ENCODE measurements around the gene GPR45.

The GPR45 gene

DNA sequence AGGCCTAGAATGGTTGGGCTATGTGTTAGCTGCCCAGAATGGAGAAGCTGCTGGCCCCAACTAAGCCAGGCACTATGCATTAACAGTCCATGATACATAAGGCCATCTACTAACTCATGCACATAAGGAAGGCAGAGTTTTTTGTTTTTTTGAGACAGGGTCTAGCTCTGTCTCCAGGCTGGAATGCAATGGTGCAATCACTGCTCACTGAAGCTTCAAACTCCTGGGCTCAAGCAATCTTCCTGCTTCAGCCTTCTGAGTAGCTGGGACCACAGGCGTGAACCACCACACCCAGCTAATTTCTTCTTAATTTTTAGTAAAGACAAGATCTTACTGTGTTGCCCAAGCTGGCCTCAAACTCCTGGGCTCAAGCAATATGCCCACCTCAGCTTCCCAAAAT lies 37.6 kb downstream of the GPR45 start:
- H3K4me3 ChIP-seq (replicated peaks in 1 of 2; ENCODE audit: low read depth in 2 of 2, low read length in 2 of 2): no peak overlapping the region
- DNase-seq (ENCODE audit: low read depth in 2 of 2): no peak
- TF ChIP-seq, protein P1, sequence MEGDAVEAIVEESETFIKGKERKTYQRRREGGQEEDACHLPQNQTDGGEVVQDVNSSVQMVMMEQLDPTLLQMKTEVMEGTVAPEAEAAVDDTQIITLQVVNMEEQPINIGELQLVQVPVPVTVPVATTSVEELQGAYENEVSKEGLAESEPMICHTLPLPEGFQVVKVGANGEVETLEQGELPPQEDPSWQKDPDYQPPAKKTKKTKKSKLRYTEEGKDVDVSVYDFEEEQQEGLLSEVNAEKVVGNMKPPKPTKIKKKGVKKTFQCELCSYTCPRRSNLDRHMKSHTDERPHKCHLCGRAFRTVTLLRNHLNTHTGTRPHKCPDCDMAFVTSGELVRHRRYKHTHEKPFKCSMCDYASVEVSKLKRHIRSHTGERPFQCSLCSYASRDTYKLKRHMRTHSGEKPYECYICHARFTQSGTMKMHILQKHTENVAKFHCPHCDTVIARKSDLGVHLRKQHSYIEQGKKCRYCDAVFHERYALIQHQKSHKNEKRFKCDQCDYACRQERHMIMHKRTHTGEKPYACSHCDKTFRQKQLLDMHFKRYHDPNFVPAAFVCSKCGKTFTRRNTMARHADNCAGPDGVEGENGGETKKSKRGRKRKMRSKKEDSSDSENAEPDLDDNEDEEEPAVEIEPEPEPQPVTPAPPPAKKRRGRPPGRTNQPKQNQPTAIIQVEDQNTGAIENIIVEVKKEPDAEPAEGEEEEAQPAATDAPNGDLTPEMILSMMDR (IDR thresholded peaks at IDR 0.05; ENCODE audit: low read depth, low read length): no peak

DNA sequence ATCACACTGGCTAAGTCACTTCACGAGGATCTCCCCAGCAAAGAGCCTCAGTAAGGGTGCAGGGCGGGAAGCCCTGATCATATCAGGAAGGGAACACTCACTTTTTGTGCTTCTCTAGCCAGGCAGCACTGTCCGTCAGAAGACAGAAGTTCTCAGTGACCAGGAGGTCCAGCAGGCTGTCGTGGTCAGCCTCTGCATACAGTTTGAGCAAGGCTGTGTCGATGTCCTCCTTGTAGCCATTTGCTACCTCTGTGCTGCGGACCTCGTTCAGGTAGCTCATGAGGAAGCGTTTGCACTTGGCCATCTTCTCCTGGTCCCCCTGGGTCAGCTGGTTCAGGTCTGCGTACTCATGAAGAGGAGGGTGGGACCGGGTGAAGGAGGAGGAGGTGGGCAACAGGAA lies 38.7 kb downstream of the GPR45 start:
- DNase-seq (ENCODE audit: low read depth in 2 of 2): no peak
- TF ChIP-seq, protein P1 (IDR thresholded peaks at IDR 0.05; ENCODE audit: low read depth, low read length): no peak
- no peak overlapping the region for H3K4me3 ChIP-seq (replicated peaks in 1 of 2; ENCODE audit: low read depth in 2 of 2, low read length in 2 of 2)

DNA sequence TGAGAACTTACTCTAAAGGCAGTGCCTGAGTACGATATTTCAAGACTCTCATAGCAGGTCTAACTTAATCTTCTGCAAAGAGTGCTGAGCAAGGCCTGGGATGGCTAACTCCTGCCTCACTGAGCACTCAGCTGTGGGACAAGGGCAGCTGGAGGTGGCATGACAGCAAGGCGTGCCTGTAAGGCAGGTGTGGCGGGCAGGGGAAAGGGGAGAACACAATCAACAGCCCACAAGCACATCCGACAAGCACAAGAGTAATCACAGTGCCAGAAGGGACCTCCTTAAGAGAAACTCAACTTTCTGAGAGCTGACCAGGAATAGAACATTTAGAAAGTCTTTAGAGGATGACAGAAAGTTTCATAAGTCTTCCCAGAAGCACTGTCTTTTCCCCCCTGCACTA lies 42.0 kb downstream of the GPR45 start:
- no peak for DNase-seq (ENCODE audit: low read depth in 2 of 2)
- TF ChIP-seq, protein P1 (IDR thresholded peaks at IDR 0.05; ENCODE audit: low read depth, low read length): no peak
- H3K4me3 ChIP-seq (replicated peaks in 1 of 2; ENCODE audit: low read depth in 2 of 2, low read length in 2 of 2): no peak overlapping the region

DNA sequence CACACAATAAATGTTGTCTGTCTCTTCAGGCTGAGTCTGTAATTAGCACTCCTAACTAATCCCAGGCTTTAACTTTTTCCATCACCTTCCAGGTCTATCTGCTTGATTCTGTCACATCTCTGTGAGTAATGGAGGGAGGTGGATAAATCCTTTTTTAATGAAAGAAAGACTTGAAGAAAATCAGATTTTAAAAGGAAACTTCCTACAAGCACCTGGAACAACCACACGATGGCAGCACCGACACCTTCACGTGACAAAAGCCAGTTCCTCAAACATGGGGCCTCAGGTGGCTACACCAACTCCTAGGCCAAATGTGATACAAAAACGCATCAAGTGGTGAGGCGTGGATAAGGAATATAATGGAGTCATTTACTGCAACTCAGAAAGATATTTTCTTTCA lies 46.1 kb downstream of the GPR45 start:
- TF ChIP-seq, protein P1 (IDR thresholded peaks at IDR 0.05; ENCODE audit: low read depth, low read length): peak; percentile 48
- peak; percentile 48 to 58 for DNase-seq (ENCODE audit: low read depth in 2 of 2)
- no peak overlapping the region for H3K4me3 ChIP-seq (replicated peaks in 1 of 2; ENCODE audit: low read depth in 2 of 2, low read length in 2 of 2)

DNA sequence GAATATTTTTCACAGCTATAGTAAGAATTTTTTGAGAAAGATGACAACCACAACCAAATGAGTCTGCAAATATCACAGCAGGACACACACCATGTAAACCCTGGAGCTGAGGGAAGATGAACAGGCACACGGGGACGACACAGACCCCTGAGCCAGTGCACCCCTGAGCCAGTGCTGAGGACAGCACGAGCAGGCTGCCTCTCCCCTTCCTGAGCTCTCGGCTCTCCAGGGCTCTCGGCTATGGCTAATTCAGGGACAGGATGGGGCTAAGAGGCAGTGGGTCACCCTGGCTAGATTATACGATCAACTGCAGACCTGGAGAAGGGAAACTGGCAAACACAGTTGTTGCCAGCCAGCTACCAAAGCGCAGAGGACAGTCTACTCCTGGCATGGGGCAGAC lies 46.6 kb downstream of the GPR45 start:
- H3K4me3 ChIP-seq (replicated peaks in 1 of 2; ENCODE audit: low read depth in 2 of 2, low read length in 2 of 2): no peak overlapping the region
- TF ChIP-seq, protein P1 (IDR thresholded peaks at IDR 0.05; ENCODE audit: low read depth, low read length): no peak
- DNase-seq (ENCODE audit: low read depth in 2 of 2): no peak

DNA sequence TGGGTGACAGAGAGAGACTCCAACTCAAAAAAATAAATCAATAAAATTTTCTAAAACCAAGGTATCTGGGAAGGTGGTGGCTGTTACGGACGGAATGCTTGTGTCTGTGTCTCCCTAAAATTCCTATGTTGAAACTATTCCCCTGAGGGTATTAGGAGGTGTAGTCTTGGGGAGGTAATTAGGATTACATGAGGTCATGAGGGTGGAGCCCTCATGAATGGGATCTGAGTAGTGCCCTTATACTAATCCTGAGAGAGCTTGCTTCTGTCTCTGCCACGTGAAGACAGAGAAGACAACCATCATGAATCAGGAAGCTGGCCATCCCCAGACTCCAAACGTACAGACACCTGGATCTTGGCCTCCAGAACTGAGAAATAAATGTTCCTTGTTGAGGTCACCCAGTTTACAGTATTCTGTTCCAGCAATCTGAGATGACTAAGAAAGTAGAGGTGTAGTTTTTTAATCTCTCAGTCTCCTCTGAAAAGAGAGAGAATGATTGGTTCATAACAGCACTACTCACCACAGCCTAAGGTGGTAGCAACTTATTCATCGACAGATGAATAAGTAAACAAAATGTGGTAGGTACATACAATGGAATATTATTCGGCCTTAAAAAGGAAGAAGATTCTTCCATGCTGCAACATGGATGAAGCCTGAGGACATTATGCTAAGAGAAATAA lies 49.6 kb downstream of the GPR45 start:
- H3K4me3 ChIP-seq (replicated peaks in 1 of 2; ENCODE audit: low read depth in 2 of 2, low read length in 2 of 2): no peak overlapping the region
- TF ChIP-seq, protein P1 (IDR thresholded peaks at IDR 0.05; ENCODE audit: low read depth, low read length): no peak
- no peak for DNase-seq (ENCODE audit: low read depth in 2 of 2)

DNA sequence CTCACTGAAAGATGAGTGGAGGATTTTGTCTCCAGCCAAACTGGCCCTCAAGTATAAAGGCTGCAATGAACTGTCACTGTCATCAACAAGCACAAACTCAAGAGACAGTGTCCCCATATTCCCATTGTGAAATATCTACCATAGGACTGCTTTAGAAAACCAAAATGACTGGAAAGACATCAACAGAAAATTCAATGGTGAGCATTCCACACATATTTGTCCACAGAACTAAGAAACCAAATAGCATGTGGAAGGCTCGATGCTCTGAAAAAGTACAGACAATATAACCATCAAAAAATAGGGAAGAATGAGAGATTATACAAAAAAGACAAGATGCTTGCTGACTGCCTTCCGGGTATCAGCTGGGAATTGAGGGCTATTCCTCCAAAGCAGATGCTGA lies 50.4 kb downstream of the GPR45 start:
- TF ChIP-seq, protein P1 (IDR thresholded peaks at IDR 0.05; ENCODE audit: low read depth, low read length): no peak
- H3K4me3 ChIP-seq (replicated peaks in 1 of 2; ENCODE audit: low read depth in 2 of 2, low read length in 2 of 2): no peak overlapping the region
- DNase-seq (ENCODE audit: low read depth in 2 of 2): no peak

Data from cardiac fibroblast (primary cell).